Muscle layer of duodenum (tissue), 2 donors: ENCODE measurements around the gene HPS5.

Experiments used
- H3K27ac ChIP-seq: one replicate; pipeline ENCODE4 v1.7.0; 2013; ENCODE audit warnings: mild to moderate bottlenecking, low read length
- H3K27me3 ChIP-seq: one replicate; pipeline ENCODE4 v1.7.0; 2013; ENCODE audit warnings: low read depth, mild to moderate bottlenecking, control low read depth, low read length
- H3K36me3 ChIP-seq, 2 donors: one replicate each; pipeline ENCODE4 v1.7.0; 2013; ENCODE audit warnings: low read length in 2 of 2, control low read depth in 1 of 2, mild to moderate bottlenecking in 1 of 2; ENCODE audit not compliant: insufficient read depth in 2 of 2, control insufficient read depth in 1 of 2
- H3K4me1 ChIP-seq, 2 donors: one replicate each; pipeline ENCODE4 v1.7.0; 2013; ENCODE audit warnings: low read length in 2 of 2, mild to moderate bottlenecking in 2 of 2, control low read depth in 1 of 2, moderate library complexity in 1 of 2; ENCODE audit not compliant: insufficient read depth in 2 of 2, control insufficient read depth in 1 of 2
- H3K4me3 ChIP-seq, 2 donors: one replicate each; pipeline ENCODE4 v1.7.0; 2013; ENCODE audit warnings: low read length in 2 of 2, low read depth in 1 of 2, mild to moderate bottlenecking in 1 of 2
- H3K9me3 ChIP-seq, 2 donors: one replicate each; pipeline ENCODE4 v1.7.0; 2013; ENCODE audit warnings: low read length in 2 of 2, control low read depth in 1 of 2, mild to moderate bottlenecking in 1 of 2; ENCODE audit not compliant: control insufficient read depth in 1 of 2
- donor health status: healthy.

The HPS5 gene

GRCh38 chr11:18319914-18320313 lies 2.0 kb downstream of the HPS5 start:
- peaks cover 14 to 30% of the 10 kb centered on the region in 2 donors for H3K4me1 ChIP-seq
- H3K9me3 ChIP-seq: no peaks in the 10 kb centered on the region
- no peaks in the 10 kb centered on the region for H3K27me3 ChIP-seq
- H3K4me3 ChIP-seq: no peak overlapping the region
- peaks cover 0 to 11% of the 10 kb centered on the region in 2 donors for H3K36me3 ChIP-seq
- no peak overlapping the region for H3K27ac ChIP-seq

- H3K4me3 ChIP-seq: no peak overlapping the region
- no peaks in the 10 kb centered on the region for H3K9me3 ChIP-seq
- H3K36me3 ChIP-seq: peaks cover 0 to 13% of the 10 kb centered on the region in 2 donors
- no peak overlapping the region for H3K27ac ChIP-seq
- H3K27me3 ChIP-seq: no peaks in the 10 kb centered on the region
- peaks cover 0 to 9% of the 10 kb centered on the region in 2 donors for H3K4me1 ChIP-seq
These were observed 4.4 kb downstream of the HPS5 start for GRCh38 chr11:18317551-18317950.

- H3K4me1 ChIP-seq: peaks cover 3 to 4% of the 10 kb centered on the region in 2 donors
- no peaks in the 10 kb centered on the region for H3K27me3 ChIP-seq
- no peaks in the 10 kb centered on the region for H3K9me3 ChIP-seq
- H3K4me3 ChIP-seq: no peak overlapping the region
- H3K27ac ChIP-seq: no peak overlapping the region
- peaks cover 2 to 18% of the 10 kb centered on the region in 2 donors for H3K36me3 ChIP-seq
These were observed 6.0 kb downstream of the HPS5 start for GRCh38 chr11:18315893-18316292.

GRCh38 chr11:18314784-18315523 lies 7.0 kb downstream of the HPS5 start:
- no peaks in the 10 kb centered on the region for H3K9me3 ChIP-seq
- no peak overlapping the region for H3K27ac ChIP-seq
- peaks cover 0 to 3% of the 10 kb centered on the region in 2 donors for H3K4me1 ChIP-seq
- H3K27me3 ChIP-seq: no peaks in the 10 kb centered on the region
- H3K4me3 ChIP-seq: no peak overlapping the region
- H3K36me3 ChIP-seq: peaks cover 12 to 28% of the 10 kb centered on the region in 2 donors

GRCh38 chr11:18313965-18314763 lies 7.8 kb downstream of the HPS5 start:
- Histone ChIP-seq H3K36me3 (peaks cover 17 to 35% of the 10 kb centered on the region in 2 donors), H3K9me3 (no peaks in the 10 kb centered on the region), H3K4me1 (peaks cover 0 to 3% of the 10 kb centered on the region in 2 donors), H3K4me3 (no peak overlapping the region), H3K27ac (no peak overlapping the region), H3K27me3 (no peaks in the 10 kb centered on the region)

- peaks cover 0 to 3% of the 10 kb centered on the region in 2 donors for H3K4me1 ChIP-seq
- no peaks in the 10 kb centered on the region for H3K27me3 ChIP-seq
- H3K36me3 ChIP-seq: peaks cover 19 to 46% of the 10 kb centered on the region in 2 donors
- no peaks in the 10 kb centered on the region for H3K9me3 ChIP-seq
- H3K4me3 ChIP-seq: no peak overlapping the region
- no peak overlapping the region for H3K27ac ChIP-seq
These were observed 9.1 kb downstream of the HPS5 start for GRCh38 chr11:18312663-18313420.

- Histone ChIP-seq H3K4me1 (peaks cover 0 to 3% of the 10 kb centered on the region in 2 donors), H3K27ac (no peak overlapping the region), H3K27me3 (no peaks in the 10 kb centered on the region), H3K9me3 (no peaks in the 10 kb centered on the region), H3K4me3 (no peak overlapping the region), H3K36me3 (peaks cover 20 to 46% of the 10 kb centered on the region in 2 donors)
These were observed 9.9 kb downstream of the HPS5 start for GRCh38 chr11:18312012-18312411.

GRCh38 chr11:18310800-18311340 lies 11.1 kb downstream of the HPS5 start:
- H3K36me3 ChIP-seq: peaks cover 31 to 55% of the 10 kb centered on the region in 2 donors
- no peak overlapping the region for H3K4me3 ChIP-seq
- no peaks in the 10 kb centered on the region for H3K9me3 ChIP-seq
- H3K27me3 ChIP-seq: no peaks in the 10 kb centered on the region
- H3K4me1 ChIP-seq: peaks cover 0 to 3% of the 10 kb centered on the region in 2 donors
- peak overlapping the region; percentile 51 for H3K27ac ChIP-seq

- H3K36me3 ChIP-seq: peaks cover 38 to 59% of the 10 kb centered on the region in 2 donors
- peaks cover 0 to 3% of the 10 kb centered on the region in 2 donors for H3K4me1 ChIP-seq
- H3K27me3 ChIP-seq: no peaks in the 10 kb centered on the region
- no peak overlapping the region for H3K4me3 ChIP-seq
- no peaks in the 10 kb centered on the region for H3K9me3 ChIP-seq
- no peak overlapping the region for H3K27ac ChIP-seq
These were observed 12.2 kb downstream of the HPS5 start for GRCh38 chr11:18309691-18310090.

- Histone ChIP-seq H3K36me3 (peaks cover 42 to 65% of the 10 kb centered on the region in 2 donors), H3K4me3 (no peak overlapping the region), H3K4me1 (peaks cover 0 to 3% of the 10 kb centered on the region in 2 donors), H3K9me3 (no peaks in the 10 kb centered on the region), H3K27ac (no peak overlapping the region), H3K27me3 (no peaks in the 10 kb centered on the region)
These were observed 13.7 kb downstream of the HPS5 start for GRCh38 chr11:18308242-18308641.
